Gastroesophageal sphincter (tissue), 4 donors: ENCODE data around the gene ALDH3A2. TPM values are rescaled to one million over a fixed set of nuclear protein-coding genes. Genes with fewer than 3 reads are reported as not detected.

ENCODE experiments used
- ATAC-seq: fragments of 150-250 bp; one replicate; pipeline ENCODE4 v1.9.1; 2016; ENCODE audit warnings: mild to moderate bottlenecking, moderate library complexity
- H3K27ac ChIP-seq, 4 donors: fragments of 200-600 bp; sonication (generic) in 3 of 4; 1 replicate in 3 of 4; 2 replicates in 1 of 4; pipeline ENCODE4 v1.5.1; 2016 to 2019
- H3K27me3 ChIP-seq: fragments of 200-600 bp; sonication (generic); one replicate; pipeline ENCODE4 v1.5.1; 2019
- H3K36me3 ChIP-seq, 2 donors: fragments of 200-600 bp; sonication (generic); one replicate each; pipeline ENCODE4 v1.5.1; 2019; ENCODE audit warnings: control low read depth in 1 of 2
- H3K4me1 ChIP-seq, 3 donors: fragments of 200-600 bp; sonication (generic); 1 replicate in 2 of 3; 2 replicates in 1 of 3; pipeline ENCODE4 v1.5.1; 2016 to 2019; ENCODE audit warnings: control low read depth in 2 of 3
- H3K4me3 ChIP-seq, 2 donors: fragments of 200-600 bp; sonication (generic); one replicate each; pipeline ENCODE4 v1.5.1; 2019; ENCODE audit warnings: mild to moderate bottlenecking in 1 of 2, moderate library complexity in 1 of 2
- H3K9me3 ChIP-seq, 3 donors: fragments of 200-600 bp; sonication (generic); one replicate each; pipeline ENCODE4 v1.5.1; 2017 to 2019; ENCODE audit warnings: control low read depth in 2 of 3
- CTCF ChIP-seq, 4 experiments: fragments of 200-600 bp in 2 of 4; fragments of 450-650 bp in 2 of 4; sonication (generic) in 1 of 4; IDR thresholded peaks; one replicate each; pipeline ENCODE4 v1.5.1; 2017 to 2019; ENCODE audit warnings: antibody characterized with exemption in 4 of 4, mild to moderate bottlenecking in 2 of 4, moderate library complexity in 2 of 4
- EP300 ChIP-seq: sonication (generic); formaldehyde crosslinking; IDR thresholded peaks from one replicate; pipeline ENCODE4 v1.6.1; 2017; ENCODE audit warnings: antibody characterized with exemption, mild to moderate bottlenecking
- POLR2A ChIP-seq, 2 donors: fragments of 450-650 bp; IDR thresholded peaks; one replicate each; pipeline ENCODE4 v1.6.1; 2017; ENCODE audit warnings: antibody characterized with exemption in 2 of 2, mild to moderate bottlenecking in 2 of 2, moderate library complexity in 1 of 2
- POLR2AphosphoS5 ChIP-seq: sonication (generic); formaldehyde crosslinking; IDR thresholded peaks from one replicate; pipeline ENCODE4 v1.6.1; 2017; ENCODE audit warnings: antibody characterized with exemption
- WGBS, 2 donors: methylation state at CpG; one replicate each; pipeline ENCODE4 v1.1.5; 2018; ENCODE audit warnings: low coverage in 1 of 2; 5-methylcytosine and 5-hydroxymethylcytosine counted together
- total RNA-seq, 4 donors: library from RNA; depleted of rRNA; stranded (reverse); fragments of >200 nt; gene quantifications; one replicate each; pipeline ENCODE4 v1.1.0, GENCODE V29; 2016

Gene ALDH3A2
- total RNA-seq, 4 donors from 2014 or later: 61.9 to 162 (median 124) TPM

- no peak for TF ChIP-seq POLR2A (IDR thresholded peaks at IDR 0.05)
- TF ChIP-seq EP300: no peak
- no peak for TF ChIP-seq CTCF (IDR thresholded peaks at IDR 0.05)
- TF ChIP-seq POLR2AphosphoS5: no peak
- no peaks in the 10 kb centered on the region for H3K27me3 ChIP-seq
- H3K9me3 ChIP-seq: no peaks in the 10 kb centered on the region
- H3K27ac ChIP-seq: peak overlapping the region in 1 of 4 donors; percentile 41
- no peak overlapping the region for H3K4me3 ChIP-seq
- 62 to 89% methylated on average over 3 to 4 of the region's 4 CpGs for WGBS, 2 donors
- peaks cover 0 to 14% (median 0%) of the 10 kb centered on the region in 3 donors for H3K4me1 ChIP-seq
- H3K36me3 ChIP-seq: no peaks in the 10 kb centered on the region
- no peak for ATAC-seq
Observed at GRCh38 chr17:19702217-19702641, 53.7 kb downstream of the ALDH3A2 start.

DNA sequence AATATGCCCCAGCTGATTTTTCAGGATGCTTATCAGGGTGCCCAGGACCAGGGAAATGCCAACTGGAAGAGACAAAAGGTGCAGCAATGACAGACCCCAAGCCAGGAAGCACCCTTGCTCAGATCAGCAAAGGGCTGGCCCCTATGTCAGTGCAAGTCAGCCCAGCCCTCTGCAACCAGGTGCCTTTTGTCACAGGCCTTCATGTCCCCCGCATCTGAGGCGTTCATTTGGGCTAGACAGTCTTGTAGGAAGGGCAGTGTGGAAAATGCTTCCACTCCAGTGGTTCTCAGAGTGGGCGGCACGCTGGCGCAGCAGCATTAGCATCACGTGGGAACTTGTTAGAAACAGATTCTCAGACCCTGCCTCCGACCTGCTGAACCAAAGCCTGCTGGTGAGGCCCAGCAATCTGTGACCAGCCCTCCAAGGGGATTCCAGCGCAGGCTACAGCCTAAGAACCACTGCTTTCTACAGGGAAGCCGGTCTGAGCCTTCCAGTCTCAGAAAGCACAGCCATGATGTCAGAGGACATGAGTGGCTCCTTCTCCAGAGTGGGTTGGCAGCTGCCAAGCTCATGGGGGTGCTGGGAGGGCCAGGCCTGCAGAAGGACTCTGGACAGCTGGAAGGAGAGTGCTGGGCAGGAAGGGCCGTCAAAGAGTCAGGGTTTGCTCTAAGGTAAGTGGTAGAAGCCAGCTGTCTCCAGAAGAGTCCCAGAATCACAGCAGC lies 54.7 kb downstream of the ALDH3A2 start:
- Histone ChIP-seq H3K4me3 (no peak overlapping the region), H3K9me3 (no peaks in the 10 kb centered on the region), H3K27ac (peak overlapping the region in 2 of 4 donors; percentile 33 to 41), H3K27me3 (no peaks in the 10 kb centered on the region), H3K4me1 (peaks cover 0 to 14% (median 0%) of the 10 kb centered on the region in 3 donors), H3K36me3 (no peaks in the 10 kb centered on the region)
- ATAC-seq: no peak
- WGBS, 2 donors: 50 to 80% methylated on average over 1 of the region's 10 CpGs
- TF ChIP-seq POLR2A (IDR thresholded peaks at IDR 0.05): no peak
- TF ChIP-seq CTCF (IDR thresholded peaks at IDR 0.05): no peak
- TF ChIP-seq EP300: no peak
- TF ChIP-seq POLR2AphosphoS5: no peak

- Histone ChIP-seq H3K27me3 (no peaks in the 10 kb centered on the region), H3K27ac (peak overlapping the region in 2 of 4 donors; percentile 33 to 41), H3K36me3 (no peaks in the 10 kb centered on the region), H3K4me1 (peaks cover 0 to 14% (median 0%) of the 10 kb centered on the region in 3 donors), H3K4me3 (no peak overlapping the region), H3K9me3 (no peaks in the 10 kb centered on the region)
- no peak for ATAC-seq
- WGBS, 2 donors: 70 to 100% methylated on average over 1 to 7 of the region's 17 CpGs
- TF ChIP-seq EP300 (no peak), POLR2AphosphoS5 (no peak), POLR2A (IDR thresholded peaks at IDR 0.05) (no peak), CTCF (IDR thresholded peaks at IDR 0.05) (no peak)
Observed at GRCh38 chr17:19703828-19704613, 55.5 kb downstream of the ALDH3A2 start.

DNA sequence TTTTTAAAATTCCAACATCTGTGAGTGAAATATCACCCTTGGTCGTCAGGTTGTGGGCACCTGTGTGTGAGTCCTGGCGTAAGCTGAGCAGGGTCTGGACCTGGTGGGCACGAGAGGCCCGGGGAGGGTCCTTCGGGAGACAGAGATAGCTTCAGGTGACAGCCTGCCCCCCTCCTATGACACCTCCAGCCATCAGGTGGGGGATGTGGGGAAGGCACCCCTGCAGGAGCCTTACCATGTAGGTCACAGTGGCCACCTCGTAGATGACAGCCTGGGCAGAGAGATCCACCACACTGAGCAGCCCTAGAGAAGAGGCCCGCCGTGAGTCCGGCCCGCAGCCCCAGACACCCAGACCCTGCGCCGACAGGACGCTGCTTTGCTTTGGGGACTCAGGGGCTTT lies 56.6 kb downstream of the ALDH3A2 start:
- TF ChIP-seq POLR2A (IDR thresholded peaks at IDR 0.05): no peak
- TF ChIP-seq EP300: no peak
- TF ChIP-seq POLR2AphosphoS5: no peak
- no peak for TF ChIP-seq CTCF (IDR thresholded peaks at IDR 0.05)
- Histone ChIP-seq H3K27ac (no peak overlapping the region), H3K27me3 (no peaks in the 10 kb centered on the region), H3K4me1 (peaks cover 0 to 14% (median 0%) of the 10 kb centered on the region in 3 donors), H3K9me3 (no peaks in the 10 kb centered on the region), H3K36me3 (no peaks in the 10 kb centered on the region), H3K4me3 (no peak overlapping the region)
- no peak for ATAC-seq
- 68 to 84% methylated on average over 4 to 5 of the region's 13 CpGs for WGBS, 2 donors
